Stimulated activated naive B cell treated with anti-CD40 and anti-IgM and Interleukin-4, amounts not matched to agents 10 μg/mL and 1 μg/mL and 100 μg/mL, for 72 hours (primary cell): ENCODE data around the gene MB21D2.

ENCODE experiments used
- ATAC-seq, 2 donors: fragments of 150-1000 bp; cut with Tn5 transposase; replicated peaks; 2 replicates each; pipeline ENCODE4 v1.10.0; 2021; ENCODE audit warnings: moderate library complexity in 1 of 2
- DNase-seq: peaks from one replicate; pipeline ENCODE4 v3.0.0; 2021
- H3K27ac Mint-ChIP-seq: one replicate; pipeline ENCODE4 v1.8.0; 2022; ENCODE audit warnings: mild to moderate bottlenecking, mixed read lengths
- H3K27me3 Mint-ChIP-seq, 2 donors: one replicate each; pipeline ENCODE4 v1.8.0; 2022; ENCODE audit warnings: mixed read lengths in 2 of 2
- H3K36me3 Mint-ChIP-seq, 2 donors: one replicate each; pipeline ENCODE4 v1.8.0; 2022; ENCODE audit warnings: mixed read lengths in 2 of 2, mild to moderate bottlenecking in 1 of 2
- H3K4me1 Mint-ChIP-seq, 2 donors: one replicate each; pipeline ENCODE4 v1.8.0; 2022; ENCODE audit warnings: mixed read lengths in 2 of 2, mild to moderate bottlenecking in 1 of 2
- H3K4me3 Mint-ChIP-seq, 2 donors: one replicate each; pipeline ENCODE4 v1.8.0; 2022; ENCODE audit warnings: mild to moderate bottlenecking in 2 of 2, mixed read lengths in 2 of 2, moderate library complexity in 1 of 2
- H3K9me3 Mint-ChIP-seq, 2 donors: one replicate each; pipeline ENCODE4 v1.8.0; 2022; ENCODE audit warnings: mixed read lengths in 2 of 2, mild to moderate bottlenecking in 1 of 2

MB21D2 gene

GRCh38 chr3:192892981-192893700 is 24.5 kb downstream of the MB21D2 start:
- peak; percentile 95 to 96 for ATAC-seq
- peak; percentile 72 for DNase-seq
- peak overlapping the region; percentile 31 to 55 for H3K4me3 Mint-ChIP-seq
- peaks cover 0 to 2% of the 10 kb centered on the region in 2 donors for H3K9me3 Mint-ChIP-seq
- H3K27me3 Mint-ChIP-seq: peaks cover 25 to 28% of the 10 kb centered on the region in 2 donors
- peaks cover 8 to 19% of the 10 kb centered on the region in 2 donors for H3K4me1 Mint-ChIP-seq
- no peak overlapping the region for H3K27ac Mint-ChIP-seq
- H3K36me3 Mint-ChIP-seq: no peaks in the 10 kb centered on the region

GRCh38 chr3:192890347-192891335 is 27.0 kb downstream of the MB21D2 start:
- ATAC-seq: no peak
- peaks cover 8 to 13% of the 10 kb centered on the region in 2 donors for H3K4me1 Mint-ChIP-seq
- no peaks in the 10 kb centered on the region for H3K36me3 Mint-ChIP-seq
- H3K27ac Mint-ChIP-seq: no peak overlapping the region
- H3K4me3 Mint-ChIP-seq: no peak overlapping the region
- peaks cover 15% of the 10 kb centered on the region in 2 donors for H3K27me3 Mint-ChIP-seq
- no peaks in the 10 kb centered on the region for H3K9me3 Mint-ChIP-seq
- no peak for DNase-seq

- Mint-ChIP-seq H3K4me1 (peaks cover 8 to 13% of the 10 kb centered on the region in 2 donors), H3K27me3 (peaks cover 8 to 11% of the 10 kb centered on the region in 2 donors), H3K36me3 (no peaks in the 10 kb centered on the region), H3K27ac (no peak overlapping the region), H3K4me3 (no peak overlapping the region), H3K9me3 (peaks cover 0 to under 1% of the 10 kb centered on the region in 2 donors)
- ATAC-seq: no peak
- no peak for DNase-seq
Measured at GRCh38 chr3:192889679-192890078, 28.0 kb downstream of the MB21D2 start.

GRCh38 chr3:192888190-192888589 is 29.5 kb downstream of the MB21D2 start:
- Mint-ChIP-seq H3K27ac (no peak overlapping the region), H3K9me3 (peaks cover 0 to 3% of the 10 kb centered on the region in 2 donors), H3K4me3 (no peak overlapping the region), H3K27me3 (peaks cover 4 to 5% of the 10 kb centered on the region in 2 donors), H3K4me1 (peaks cover 4 to 6% of the 10 kb centered on the region in 2 donors), H3K36me3 (no peaks in the 10 kb centered on the region)
- no peak for ATAC-seq
- no peak for DNase-seq

GRCh38 chr3:192887701-192888100 is 30.0 kb downstream of the MB21D2 start:
- peaks cover 0 to 2% of the 10 kb centered on the region in 2 donors for H3K4me1 Mint-ChIP-seq
- H3K27me3 Mint-ChIP-seq: peaks cover 4 to 5% of the 10 kb centered on the region in 2 donors
- no peak for DNase-seq
- no peak overlapping the region for H3K27ac Mint-ChIP-seq
- H3K9me3 Mint-ChIP-seq: peaks cover 0 to 3% of the 10 kb centered on the region in 2 donors
- no peak overlapping the region for H3K4me3 Mint-ChIP-seq
- no peaks in the 10 kb centered on the region for H3K36me3 Mint-ChIP-seq
- ATAC-seq: no peak

- Mint-ChIP-seq H3K9me3 (peaks cover 0 to 3% of the 10 kb centered on the region in 2 donors), H3K27me3 (peaks cover 2 to 5% of the 10 kb centered on the region in 2 donors), H3K36me3 (no peaks in the 10 kb centered on the region), H3K4me3 (no peak overlapping the region), H3K4me1 (no peaks in the 10 kb centered on the region), H3K27ac (no peak overlapping the region)
- ATAC-seq (no peak), DNase-seq (no peak)
Measured at GRCh38 chr3:192887047-192887446, 30.6 kb downstream of the MB21D2 start.

GRCh38 chr3:192884777-192885773 is 32.6 kb downstream of the MB21D2 start:
- ATAC-seq: no peak
- DNase-seq: no peak
- no peaks in the 10 kb centered on the region for H3K4me1 Mint-ChIP-seq
- no peak overlapping the region for H3K4me3 Mint-ChIP-seq
- H3K27me3 Mint-ChIP-seq: peaks cover 0 to 5% of the 10 kb centered on the region in 2 donors
- H3K27ac Mint-ChIP-seq: no peak overlapping the region
- peaks cover 0 to 3% of the 10 kb centered on the region in 2 donors for H3K9me3 Mint-ChIP-seq
- H3K36me3 Mint-ChIP-seq: no peaks in the 10 kb centered on the region

GRCh38 chr3:192883512-192883911 is 34.1 kb downstream of the MB21D2 start:
- ATAC-seq (no peak), DNase-seq (no peak)
- H3K4me1 Mint-ChIP-seq: no peaks in the 10 kb centered on the region
- no peak overlapping the region for H3K27ac Mint-ChIP-seq
- H3K9me3 Mint-ChIP-seq: peaks cover 0 to 3% of the 10 kb centered on the region in 2 donors
- H3K36me3 Mint-ChIP-seq: no peaks in the 10 kb centered on the region
- peaks cover 0 to 2% of the 10 kb centered on the region in 2 donors for H3K27me3 Mint-ChIP-seq
- H3K4me3 Mint-ChIP-seq: no peak overlapping the region

- peaks cover 0 to 3% of the 10 kb centered on the region in 2 donors for H3K9me3 Mint-ChIP-seq
- DNase-seq: no peak
- no peaks in the 10 kb centered on the region for H3K4me1 Mint-ChIP-seq
- no peak overlapping the region for H3K4me3 Mint-ChIP-seq
- no peak for ATAC-seq
- peaks cover 0 to 1% of the 10 kb centered on the region in 2 donors for H3K27me3 Mint-ChIP-seq
- H3K36me3 Mint-ChIP-seq: no peaks in the 10 kb centered on the region
- no peak overlapping the region for H3K27ac Mint-ChIP-seq
Measured at GRCh38 chr3:192881159-192881786, 36.4 kb downstream of the MB21D2 start.

- H3K27ac Mint-ChIP-seq: no peak overlapping the region
- H3K4me3 Mint-ChIP-seq: no peak overlapping the region
- ATAC-seq: no peak
- no peak for DNase-seq
- no peaks in the 10 kb centered on the region for H3K4me1 Mint-ChIP-seq
- H3K9me3 Mint-ChIP-seq: peaks cover 0 to 3% of the 10 kb centered on the region in 2 donors
- H3K27me3 Mint-ChIP-seq: peaks cover 0 to 4% of the 10 kb centered on the region in 2 donors
- H3K36me3 Mint-ChIP-seq: no peaks in the 10 kb centered on the region
Measured at GRCh38 chr3:192880313-192880712, 37.3 kb downstream of the MB21D2 start.

- Mint-ChIP-seq H3K27ac (no peak overlapping the region), H3K36me3 (no peaks in the 10 kb centered on the region), H3K4me3 (no peak overlapping the region), H3K4me1 (no peaks in the 10 kb centered on the region), H3K27me3 (peaks cover 0 to 10% of the 10 kb centered on the region in 2 donors), H3K9me3 (peaks cover 0 to 2% of the 10 kb centered on the region in 2 donors)
- DNase-seq: no peak
- ATAC-seq: no peak
Measured at GRCh38 chr3:192879346-192880031, 38.2 kb downstream of the MB21D2 start.

- no peaks in the 10 kb centered on the region for H3K36me3 Mint-ChIP-seq
- no peak for DNase-seq
- H3K4me1 Mint-ChIP-seq: no peaks in the 10 kb centered on the region
- peaks cover 0 to 11% of the 10 kb centered on the region in 2 donors for H3K27me3 Mint-ChIP-seq
- no peaks in the 10 kb centered on the region for H3K9me3 Mint-ChIP-seq
- H3K27ac Mint-ChIP-seq: no peak overlapping the region
- no peak overlapping the region for H3K4me3 Mint-ChIP-seq
- no peak for ATAC-seq
Measured at GRCh38 chr3:192875971-192876565, 41.6 kb downstream of the MB21D2 start.
